Right lobe of liver (tissue), 6 donors: ENCODE measurements around the gene EPS8L1. TPM values are rescaled to one million over a fixed set of nuclear protein-coding genes. Genes with fewer than 3 reads are reported as not detected.
A peak's percentile ranks its signal among the peaks of the same experiment; 100 is the strongest.

Experiments
- ATAC-seq, 4 donors: fragments of 200-7000 bp; cut with Tn5 transposase; one replicate each; pipeline ENCODE4 v1.9.1; 2020; ENCODE audit warnings: mild to moderate bottlenecking in 4 of 4, moderate library complexity in 4 of 4
- DNase-seq, 3 donors: peaks; one replicate each; pipeline ENCODE4 v3.0.0-alpha.2; 2020
- H3K27ac ChIP-seq, 3 donors: fragments of 200-600 bp; one replicate each; pipeline ENCODE4 v1.8.0; 2022
- H3K27me3 ChIP-seq, 2 donors: fragments of 200-600 bp; one replicate each; pipeline ENCODE4 v1.8.0; 2022
- H3K36me3 ChIP-seq, 4 donors: fragments of 200-600 bp; sonication (generic) in 1 of 4; one replicate each; pipeline versions ENCODE4 v1.5.1 to v1.8.0; 2017 to 2022; ENCODE audit warnings: control low read depth in 1 of 4
- H3K4me1 ChIP-seq, 4 donors: fragments of 200-600 bp; sonication (generic) in 1 of 4; one replicate each; pipeline versions ENCODE4 v1.5.1 to v1.8.0; 2017 to 2022; ENCODE audit warnings: control low read depth in 1 of 4
- H3K4me3 ChIP-seq, 3 donors: fragments of 200-600 bp; one replicate each; pipeline ENCODE4 v1.8.0; 2022
- H3K9me3 ChIP-seq, 4 donors: fragments of 200-600 bp; sonication (generic) in 1 of 4; one replicate each; pipeline versions ENCODE4 v1.5.1 to v1.8.0; 2017 to 2022; ENCODE audit warnings: control low read depth in 1 of 4
- POLR2A ChIP-seq: fragments of 450-650 bp; IDR thresholded peaks from one replicate; pipeline ENCODE4 v1.6.1; 2017; ENCODE audit warnings: antibody characterized with exemption, mild to moderate bottlenecking
- WGBS: methylation state at CpG from one replicate; pipeline ENCODE4 v1.1.6; 2018; ENCODE audit warnings: low coverage, low lambda C conversion rate; ENCODE audit not compliant: insufficient coverage; ENCODE audit errors: missing lambda C conversion rate; 5-methylcytosine and 5-hydroxymethylcytosine counted together
- intact Hi-C, 2 donors: fragments of 100-400 bp; cut with DNase I; formaldehyde crosslinking; loops; one replicate each; pipeline versions ENCODE4 v1.11.2 to v1.14.1; 2022
- total RNA-seq, 6 experiments: library from RNA; depleted of rRNA in 2 of 6; stranded (reverse); fragments of >200 nt in 2 of 6; fragmentation: NEBNext Ultra II Directional in 3 of 6; extraction: Animal tissue kit (Norgen Biotek cat#: 25700) in 3 of 6; gene quantifications; one replicate each; pipeline versions ENCODE4 v1.1.0 to v1.2.4, GENCODE V29; 2016 to 2023
- TF ChIP-seq, protein P1 (sequence below), 4 donors: fragments of 200-600 bp in 3 of 4; fragments of 450-650 bp in 1 of 4; IDR thresholded peaks; one replicate each; pipeline versions ENCODE4 v1.5.1 to v1.8.0; 2016 to 2022; ENCODE audit warnings: antibody characterized with exemption in 4 of 4, mild to moderate bottlenecking in 2 of 4
- donor health status: DM: no; HTN: yes; CAD: no.
- donor health status: DM: no; HTN: no; CAD: no.
- donor health status: DM: no; HTN: no; CAD: no.
- donor health status: DM: no; HTN: yes; CAD: no.
- donor health status: DM: no; HTN: yes; CAD: no.

Gene EPS8L1
- total RNA-seq, 6 experiments from 2014 or later = 0.49 to 2.4 (median 1.2) TPM

DNA sequence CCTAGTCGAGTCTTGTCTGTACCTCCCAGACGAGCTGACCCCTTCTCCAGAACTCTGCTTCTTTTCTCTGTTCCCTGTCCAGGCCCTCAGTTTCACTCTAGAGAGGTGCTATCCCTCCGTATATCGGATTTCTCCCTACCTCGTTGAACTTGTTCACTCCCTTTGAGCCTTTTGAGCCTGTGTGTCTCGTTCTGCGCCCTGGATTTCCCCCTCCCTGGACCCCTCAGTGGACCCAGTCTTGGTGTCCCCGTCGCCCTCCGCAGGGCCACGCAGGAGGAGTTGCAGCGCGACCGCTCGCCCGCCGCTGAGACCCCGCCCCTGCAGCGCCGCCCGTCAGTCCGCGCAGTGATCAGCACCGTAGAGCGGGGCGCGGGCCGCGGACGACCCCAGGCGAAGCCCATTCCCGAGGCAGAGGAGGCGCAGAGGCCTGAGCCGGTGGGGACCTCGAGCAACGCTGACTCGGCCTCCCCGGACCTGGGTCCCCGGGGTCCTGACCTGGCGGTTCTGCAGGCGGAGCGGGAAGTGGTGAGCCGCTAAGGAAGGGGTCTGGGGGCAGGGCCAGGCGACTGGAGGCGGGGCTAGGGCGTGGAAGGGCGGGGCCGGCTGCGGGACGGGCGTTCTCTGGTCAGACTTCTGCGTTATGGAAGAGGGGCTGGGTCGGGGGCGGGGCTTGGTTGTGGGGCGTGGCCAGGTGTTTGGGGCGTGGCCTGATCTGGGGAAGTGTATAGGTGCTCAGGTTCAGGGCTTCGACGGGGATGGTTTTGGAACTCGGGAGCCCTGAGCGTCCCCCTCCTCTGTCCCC is 5.5 kb downstream of the EPS8L1 start:
- TF ChIP-seq, protein P1, sequence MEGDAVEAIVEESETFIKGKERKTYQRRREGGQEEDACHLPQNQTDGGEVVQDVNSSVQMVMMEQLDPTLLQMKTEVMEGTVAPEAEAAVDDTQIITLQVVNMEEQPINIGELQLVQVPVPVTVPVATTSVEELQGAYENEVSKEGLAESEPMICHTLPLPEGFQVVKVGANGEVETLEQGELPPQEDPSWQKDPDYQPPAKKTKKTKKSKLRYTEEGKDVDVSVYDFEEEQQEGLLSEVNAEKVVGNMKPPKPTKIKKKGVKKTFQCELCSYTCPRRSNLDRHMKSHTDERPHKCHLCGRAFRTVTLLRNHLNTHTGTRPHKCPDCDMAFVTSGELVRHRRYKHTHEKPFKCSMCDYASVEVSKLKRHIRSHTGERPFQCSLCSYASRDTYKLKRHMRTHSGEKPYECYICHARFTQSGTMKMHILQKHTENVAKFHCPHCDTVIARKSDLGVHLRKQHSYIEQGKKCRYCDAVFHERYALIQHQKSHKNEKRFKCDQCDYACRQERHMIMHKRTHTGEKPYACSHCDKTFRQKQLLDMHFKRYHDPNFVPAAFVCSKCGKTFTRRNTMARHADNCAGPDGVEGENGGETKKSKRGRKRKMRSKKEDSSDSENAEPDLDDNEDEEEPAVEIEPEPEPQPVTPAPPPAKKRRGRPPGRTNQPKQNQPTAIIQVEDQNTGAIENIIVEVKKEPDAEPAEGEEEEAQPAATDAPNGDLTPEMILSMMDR (IDR thresholded peaks at IDR 0.05) = no peak
- TF ChIP-seq POLR2A = no peak
- intact Hi-C loops = no loop called here
- H3K4me1 ChIP-seq = peaks cover 0 to 8% (median 0%) of the 10 kb centered on the region in 4 donors
- H3K27ac ChIP-seq = no peak overlapping the region
- DNase-seq (peak; percentile 61 to 77 (median 77)), ATAC-seq (peak; percentile 66 to 83 (median 72))
- H3K36me3 ChIP-seq = no peaks in the 10 kb centered on the region
- no peaks in the 10 kb centered on the region for H3K9me3 ChIP-seq
- H3K27me3 ChIP-seq = peaks cover 0 to 8% of the 10 kb centered on the region in 2 donors
- 3% methylated on average over 31 of the region's 60 CpGs for WGBS
- peak overlapping the region; percentile 19 to 38 (median 29) for H3K4me3 ChIP-seq

- ATAC-seq = peak in 1 of 4 donors; percentile 6
- intact Hi-C loops = no loop called here
- no CpG with 5 or more reads among the region's 22 CpGs for WGBS
- Histone ChIP-seq H3K36me3 (no peaks in the 10 kb centered on the region), H3K4me3 (no peak overlapping the region), H3K27me3 (peaks cover 0 to 8% of the 10 kb centered on the region in 2 donors), H3K4me1 (peaks cover 0 to 8% (median 0%) of the 10 kb centered on the region in 4 donors), H3K9me3 (no peaks in the 10 kb centered on the region), H3K27ac (no peak overlapping the region)
- DNase-seq = no peak
- TF ChIP-seq POLR2A = no peak
- TF ChIP-seq, protein P1 (IDR thresholded peaks at IDR 0.05) = no peak
Measured at GRCh38 chr19:55081770-55082019, 6.0 kb downstream of the EPS8L1 start.

GRCh38 chr19:55082020-55082851 is 6.6 kb downstream of the EPS8L1 start:
- no peak for TF ChIP-seq POLR2A
- TF ChIP-seq, protein P1 (IDR thresholded peaks at IDR 0.05) = no peak
- peak in 1 of 3 donors; percentile 11 for DNase-seq
- no peak for ATAC-seq
- Histone ChIP-seq H3K27ac (no peak overlapping the region), H3K4me1 (peaks cover 0 to 12% (median under 1%) of the 10 kb centered on the region in 4 donors), H3K9me3 (no peaks in the 10 kb centered on the region), H3K4me3 (no peak overlapping the region), H3K36me3 (no peaks in the 10 kb centered on the region), H3K27me3 (peaks cover 0 to 8% of the 10 kb centered on the region in 2 donors)
- 9% methylated on average over 26 of the region's 64 CpGs for WGBS
- intact Hi-C loops = no loop called here

DNA sequence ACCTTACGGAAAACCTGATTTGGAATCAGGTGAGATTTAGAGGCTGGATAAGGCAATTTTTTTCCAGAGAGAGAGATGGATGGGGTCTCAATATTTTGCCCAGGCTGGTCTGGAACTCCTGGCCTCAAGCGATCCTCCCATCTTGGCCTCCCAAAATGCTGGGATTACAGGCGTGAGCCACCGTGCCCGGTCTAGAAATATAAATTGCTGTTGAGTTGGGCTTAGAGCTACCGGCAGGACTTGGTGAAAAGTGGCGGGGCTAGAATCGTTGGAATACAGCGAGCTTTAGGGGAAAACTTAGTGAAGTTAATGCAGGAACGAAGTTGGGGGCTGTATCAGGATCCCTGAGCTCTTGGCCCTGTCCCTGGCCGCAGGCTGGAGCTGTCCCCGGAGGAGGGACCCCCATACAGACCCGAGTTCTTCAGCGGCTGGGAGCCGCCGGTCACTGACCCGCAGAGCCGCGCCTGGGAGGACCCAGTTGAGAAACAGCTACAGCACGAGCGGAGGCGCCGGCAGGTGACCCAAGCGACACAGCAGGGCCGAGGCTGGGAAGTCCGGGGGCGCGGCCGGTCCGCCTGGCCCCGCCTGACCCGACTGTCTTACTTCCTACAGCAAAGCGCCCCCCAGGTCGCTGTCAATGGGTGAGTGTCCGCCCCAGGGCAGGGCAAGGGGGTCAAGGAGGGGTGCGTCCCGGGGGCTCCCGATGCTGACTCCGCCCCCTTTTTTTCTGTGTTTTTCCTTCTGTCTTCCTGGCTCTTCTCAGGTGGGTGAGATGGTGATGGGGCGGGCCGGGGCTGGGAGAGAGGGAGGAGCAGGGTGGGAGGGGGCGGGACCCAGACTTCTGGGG is 7.6 kb downstream of the EPS8L1 start:
- TF ChIP-seq, protein P1 (IDR thresholded peaks at IDR 0.05) = no peak
- no peak for TF ChIP-seq POLR2A
- H3K4me1 ChIP-seq = peaks cover 0 to 20% (median 4%) of the 10 kb centered on the region in 4 donors
- H3K36me3 ChIP-seq = no peaks in the 10 kb centered on the region
- intact Hi-C loops = no loop called here
- H3K27ac ChIP-seq = no peak overlapping the region
- DNase-seq = peak in 1 of 3 donors; percentile 2
- H3K4me3 ChIP-seq = no peak overlapping the region
- H3K27me3 ChIP-seq = peaks cover 0 to 8% of the 10 kb centered on the region in 2 donors
- 40% methylated on average over 10 of the region's 42 CpGs for WGBS
- no peak for ATAC-seq
- H3K9me3 ChIP-seq = no peaks in the 10 kb centered on the region
